GM18867 (cell line): ENCODE results near the gene BGLAP.
"Not testable (repeated sequence)": the region's sequence is repeated elsewhere in the genome, so short reads cannot be mapped to it uniquely, and the experiment has no call there.

Source experiments
- ATAC-seq: cut with Tn5 transposase; IDR thresholded peaks from one replicate; pipeline ENCODE4 v1.9.1; 2021; ENCODE audit warnings: mild to moderate bottlenecking, moderate library complexity; ENCODE audit not compliant: unreplicated experiment

BGLAP gene

GRCh38 chr1:156241926-156242325, at the start of gene BGLAP:
Gene BGLAP (plus strand): TSS chr1:156242184. CDS start chr1:156242232, 48 bp downstream.
- ATAC-seq = no peak

DNA sequence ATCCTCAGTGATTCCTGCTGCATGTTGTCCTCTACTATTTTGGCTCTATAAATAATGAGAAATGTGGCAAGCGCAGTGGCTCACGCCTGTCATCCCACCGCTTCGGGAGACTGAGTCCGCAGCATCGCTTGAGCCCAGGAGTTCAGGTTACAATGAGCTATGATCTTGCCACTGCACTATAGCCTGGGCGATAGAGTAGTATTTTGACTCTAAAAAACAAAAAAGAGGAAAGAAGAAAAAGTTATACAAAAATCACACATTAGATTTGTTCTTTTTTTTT, 48.8 kb upstream of the BGLAP start:
- no peak for ATAC-seq

DNA sequence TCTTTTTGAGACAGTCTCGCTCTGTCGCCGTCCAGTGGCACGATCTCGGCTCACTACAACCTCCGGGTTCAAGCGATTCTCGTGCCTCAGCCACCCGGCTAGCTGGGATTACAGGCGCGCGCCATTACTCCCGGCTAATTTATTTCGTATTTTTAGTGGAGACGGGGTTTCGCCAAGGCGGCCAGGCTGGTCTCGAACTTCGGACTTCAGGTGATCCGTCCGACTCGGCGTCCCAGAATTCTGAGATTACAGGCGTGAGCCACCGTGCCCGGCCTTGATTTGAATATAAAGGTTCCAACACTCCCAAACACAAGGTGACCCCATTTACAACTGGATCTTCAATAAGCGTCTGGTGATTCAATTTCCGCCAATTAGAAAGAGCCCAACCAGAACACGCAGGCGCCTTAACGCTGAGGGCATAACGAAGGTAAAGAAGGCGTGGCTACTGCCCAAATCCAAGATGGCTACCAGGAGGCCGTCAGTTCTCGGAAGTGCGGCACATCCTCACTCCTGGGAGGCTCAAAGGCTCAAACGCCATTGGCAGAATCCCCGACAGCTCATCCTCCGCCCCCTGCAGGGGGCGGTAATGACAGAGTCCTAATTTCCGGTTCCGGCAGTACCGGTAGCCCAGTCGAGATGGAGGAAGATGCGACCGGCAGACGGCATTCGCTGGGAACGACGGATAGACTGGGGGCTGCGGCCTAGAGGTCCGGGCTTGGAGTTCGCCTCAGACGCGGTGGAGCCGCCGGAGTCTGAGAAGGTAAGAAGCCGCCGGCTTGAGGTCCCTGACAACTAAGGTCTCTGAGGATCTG, 48.3 kb upstream of the BGLAP start, which contains the start of gene SLC25A44:
SLC25A44 (plus strand) TSS at position 617 of the 812 bp plus-strand sequence. CDS start 5,744 bp downstream, outside the sequence.
- ATAC-seq = peak; percentile 94

GRCh38 chr1:156194300-156194652, 47.7 kb upstream of the BGLAP start:
- ATAC-seq = no peak

- no peak for ATAC-seq
Measured at GRCh38 chr1:156195853-156196252, 46.1 kb upstream of the BGLAP start.

DNA sequence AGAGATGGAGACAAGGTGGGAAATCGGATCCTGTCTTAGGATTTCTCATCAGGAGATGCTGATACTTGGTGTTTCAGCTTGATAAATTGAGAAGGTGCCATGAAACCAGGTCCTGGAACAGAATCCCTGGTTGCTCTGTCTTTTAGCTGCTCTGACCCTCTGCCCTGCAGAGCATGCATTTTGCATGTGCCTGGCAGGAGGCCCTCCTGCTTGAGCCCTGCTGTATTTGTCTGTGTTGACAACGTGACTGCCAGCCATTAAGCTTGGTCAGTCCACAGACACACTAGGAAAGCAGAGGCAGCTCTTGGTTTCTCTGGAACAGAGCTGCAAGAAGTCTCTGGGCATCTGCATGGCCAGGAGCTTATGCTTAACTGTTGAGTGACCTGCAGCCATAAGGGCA, 45.5 kb upstream of the BGLAP start:
- no peak for ATAC-seq

DNA sequence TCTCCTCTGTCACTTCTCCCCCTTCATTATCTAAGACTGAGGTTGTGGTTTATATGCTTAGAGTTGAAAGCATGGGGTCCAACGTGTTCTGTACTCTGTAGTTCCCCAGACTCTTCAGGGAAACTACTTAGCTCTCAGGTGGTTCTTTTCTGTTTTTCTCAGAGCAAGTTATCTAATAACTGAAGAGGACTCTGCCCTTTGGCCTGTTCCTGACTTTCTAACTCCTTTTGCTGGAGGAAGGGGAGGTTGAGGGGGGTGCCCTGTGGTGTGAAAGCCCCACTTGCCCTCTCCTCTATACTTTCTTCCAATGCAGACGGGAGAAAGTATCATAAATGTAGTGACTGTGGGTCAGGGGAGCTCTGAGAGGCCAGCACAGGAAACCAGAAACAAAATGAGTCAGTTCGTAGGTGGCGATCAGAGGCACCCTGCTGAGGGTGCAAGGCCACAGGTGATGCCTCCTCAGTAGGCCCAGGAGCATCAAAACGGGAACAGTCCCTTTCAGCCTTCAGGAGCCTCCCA, 43.1 kb upstream of the BGLAP start:
- no peak for ATAC-seq

GRCh38 chr1:156200044-156200443, 41.9 kb upstream of the BGLAP start:
- ATAC-seq = no peak

DNA sequence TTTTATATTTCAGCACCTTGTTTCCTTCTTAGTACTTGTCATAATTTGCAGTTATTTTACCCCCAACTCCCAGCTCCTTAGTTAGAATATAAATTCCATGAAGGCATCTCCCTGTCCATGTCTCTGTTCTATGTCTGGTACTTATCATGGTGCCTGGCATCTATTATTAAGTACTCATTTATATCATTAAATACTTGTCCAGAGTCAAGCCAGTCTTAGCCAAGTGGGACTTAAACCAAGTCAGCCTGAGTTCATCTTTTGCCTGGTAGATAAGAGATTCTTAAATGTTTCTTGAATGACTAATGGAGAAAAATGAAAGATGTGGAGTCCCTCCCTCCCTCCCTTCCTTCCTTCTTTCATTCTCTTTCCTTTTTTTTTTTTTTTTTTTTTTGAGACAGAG, 38.7 kb upstream of the BGLAP start:
- no peak for ATAC-seq

DNA sequence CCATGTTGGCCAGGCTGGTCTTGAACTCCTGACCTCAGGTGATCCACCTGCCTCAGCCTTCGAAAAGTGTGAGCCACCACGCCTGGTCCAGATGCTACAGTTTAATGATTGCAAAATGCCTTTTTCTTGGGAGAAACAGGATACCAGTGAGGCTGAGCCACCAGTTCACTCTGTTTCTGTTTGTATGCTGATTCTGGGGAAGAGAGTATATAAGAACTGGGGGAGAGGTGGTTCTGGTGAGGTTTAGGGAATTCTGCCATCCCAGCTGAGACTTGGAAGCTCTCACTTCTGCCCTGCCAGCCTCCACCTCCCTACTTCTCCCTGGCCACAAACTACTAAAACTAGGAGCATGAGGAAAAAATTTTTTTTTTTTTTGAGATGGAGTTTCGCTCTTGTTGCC, 37.3 kb upstream of the BGLAP start:
- no peak for ATAC-seq

DNA sequence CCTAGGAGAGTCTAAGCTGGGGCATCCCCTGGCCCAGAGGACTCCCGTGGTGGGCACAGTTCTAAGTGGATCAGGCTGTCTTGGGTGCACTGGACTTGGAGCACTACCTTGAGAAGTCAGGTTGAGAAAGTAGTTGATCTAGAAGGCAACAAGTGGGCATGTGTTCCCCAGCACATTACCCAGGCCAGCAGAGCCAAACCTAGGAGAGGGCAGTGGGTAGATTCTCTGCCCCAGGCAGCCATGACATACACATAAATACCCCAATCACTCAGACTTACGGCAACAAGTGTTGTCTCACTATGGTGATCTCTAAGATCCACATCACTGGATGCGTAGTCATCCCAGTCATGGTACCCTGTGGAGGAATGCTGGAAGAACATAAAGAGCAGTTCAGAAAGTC, 30.7 kb upstream of the BGLAP start:
- ATAC-seq = no peak

DNA sequence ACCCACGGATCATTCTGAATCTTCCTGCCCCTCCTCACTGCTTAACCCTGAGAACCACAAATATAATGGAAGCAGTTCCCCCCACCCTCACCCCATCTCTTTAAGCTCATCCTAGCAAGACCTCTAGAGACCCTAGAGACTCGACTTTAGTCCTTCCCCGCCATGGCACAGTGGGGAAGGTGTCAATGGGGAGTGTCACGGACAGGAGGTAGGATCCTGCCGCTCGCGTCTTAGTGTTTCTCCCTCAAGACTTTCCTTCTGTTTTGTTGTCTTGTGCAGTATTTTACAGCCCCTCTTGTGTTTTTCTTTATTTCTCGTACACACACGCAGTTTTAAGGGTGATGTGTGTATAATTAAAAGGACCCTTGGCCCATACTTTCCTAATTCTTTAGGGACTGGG, 29.9 kb upstream of the BGLAP start:
- no peak for ATAC-seq

DNA sequence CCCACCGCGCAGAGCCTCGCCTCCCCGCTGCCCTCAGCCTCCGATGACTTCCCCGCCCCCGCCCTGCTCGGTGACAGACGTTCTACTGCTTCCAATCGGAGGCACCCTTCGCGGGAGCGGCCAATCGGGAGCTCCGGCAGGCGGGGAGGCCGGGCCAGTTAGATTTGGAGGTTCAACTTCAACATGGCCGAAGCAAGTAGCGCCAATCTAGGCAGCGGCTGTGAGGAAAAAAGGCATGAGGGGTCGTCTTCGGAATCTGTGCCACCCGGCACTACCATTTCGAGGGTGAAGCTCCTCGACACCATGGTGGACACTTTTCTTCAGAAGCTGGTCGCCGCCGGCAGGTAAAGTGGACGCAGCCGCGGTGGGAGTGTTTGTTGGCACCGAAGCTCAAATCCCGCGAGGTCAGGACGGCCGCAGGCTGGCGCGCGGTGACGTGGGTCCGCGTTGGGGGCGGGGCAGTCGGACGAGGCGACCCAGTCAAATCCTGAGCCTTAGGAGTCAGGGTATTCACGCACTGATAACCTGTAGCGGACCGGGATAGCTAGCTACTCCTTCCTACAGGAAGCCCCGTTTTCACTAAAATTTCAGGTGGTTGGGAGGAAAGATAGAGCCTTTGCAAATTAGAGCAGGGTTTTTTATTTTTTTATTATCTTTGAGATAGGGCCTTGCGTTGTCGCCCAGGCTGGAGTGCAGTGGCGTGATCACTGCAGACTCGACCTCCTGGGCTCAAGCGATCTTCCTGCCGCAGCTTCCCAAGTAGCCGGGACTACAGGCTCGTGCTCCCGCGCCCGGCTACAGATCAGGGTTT, 28.9 kb upstream of the BGLAP start, which contains the start of gene PMF1:
PMF1 (plus strand) TSS at position 175 of the 811 bp plus-strand sequence; CDS start at position 184, 9 bp downstream.
- peak; percentile 80 for ATAC-seq

GRCh38 chr1:156213644-156213966, 28.4 kb upstream of the BGLAP start:
- ATAC-seq = no peak

DNA sequence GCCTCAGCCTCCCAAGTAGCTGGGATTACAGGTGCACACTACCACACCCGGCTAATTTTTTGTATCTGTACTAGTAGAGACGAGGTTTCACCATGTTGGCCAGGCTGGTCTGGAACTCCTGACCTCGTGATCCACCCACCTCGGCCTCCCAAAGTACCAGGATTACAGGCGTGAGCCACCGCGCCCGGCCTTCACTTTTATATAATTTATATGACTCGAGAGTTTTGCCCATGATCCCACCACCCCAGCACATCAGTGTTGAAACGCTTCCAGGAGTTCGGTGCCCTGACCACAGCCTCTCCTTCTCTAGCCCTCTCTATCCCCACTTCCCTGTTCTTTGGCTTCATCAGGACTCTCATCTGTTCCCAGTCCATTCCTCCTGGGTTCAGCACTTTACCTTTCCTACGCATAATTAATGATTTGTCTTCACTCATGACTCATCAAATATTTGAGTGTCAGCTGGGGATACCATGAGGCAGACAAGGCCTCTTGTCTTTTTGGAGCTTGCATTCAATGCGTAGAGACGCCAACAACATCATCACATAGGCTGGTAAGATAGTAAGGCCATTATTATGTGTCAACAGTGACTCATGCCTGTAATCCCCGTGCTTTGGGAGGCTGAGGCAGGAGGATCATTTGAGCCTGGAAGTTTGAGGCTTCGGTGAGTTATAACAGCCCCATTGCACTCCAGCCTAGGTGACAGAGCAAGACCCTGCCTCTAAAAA, 27.8 kb upstream of the BGLAP start:
- no peak for ATAC-seq

GRCh38 chr1:156216361-156217086, 25.5 kb upstream of the BGLAP start:
- ATAC-seq = not testable (repeated sequence)

DNA sequence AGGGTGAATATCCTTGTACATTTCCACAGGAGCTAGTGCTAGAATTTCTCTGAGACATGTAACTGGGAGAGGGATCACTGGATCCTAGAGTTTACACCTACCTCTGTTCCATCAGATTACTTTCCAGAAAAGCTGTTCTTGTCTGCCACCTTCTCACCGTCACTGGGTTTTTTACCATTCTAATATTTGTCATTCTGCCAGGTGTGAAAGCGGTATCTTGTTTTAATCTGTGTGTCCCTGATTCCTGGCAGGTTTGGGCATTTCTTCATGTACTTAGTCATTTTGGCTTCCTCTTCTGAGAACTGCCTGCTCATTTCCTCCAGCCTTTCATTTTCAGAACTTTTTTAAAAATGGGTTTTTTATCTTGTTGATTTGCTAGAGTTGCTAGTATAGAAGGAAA, 24.1 kb upstream of the BGLAP start:
- ATAC-seq = no peak

GRCh38 chr1:156220226-156220625, 21.8 kb upstream of the BGLAP start:
- ATAC-seq = no peak

GRCh38 chr1:156221986-156222692, 19.8 kb upstream of the BGLAP start:
- no peak for ATAC-seq

- peak; percentile 1 for ATAC-seq
Measured at GRCh38 chr1:156225677-156226014, 16.3 kb upstream of the BGLAP start.
